Left colon (tissue), 2 donors: ENCODE measurements around the gene GPR26. TPM values are rescaled to one million over a fixed set of nuclear protein-coding genes. Genes with fewer than 3 reads are reported as not detected.

Source experiments
- ATAC-seq: fragments of 200-7000 bp; cut with Tn5 transposase; one replicate; pipeline ENCODE4 v1.9.1; 2020; ENCODE audit warnings: mild to moderate bottlenecking, moderate library complexity
- DNase-seq, 2 donors: peaks; one replicate each; pipeline ENCODE4 v3.0.0-alpha.2; 2020
- intact Hi-C, 2 donors: fragments of 100-400 bp; cut with DNase I in 1 of 2; cut with micrococcal nuclease in 1 of 2; formaldehyde crosslinking; loops; one replicate each; pipeline versions ENCODE4 v1.11.2 to v1.14.0; 2022; cut with DNase I, micrococcal nuclease
- total RNA-seq, 2 donors: library from RNA; stranded (reverse); fragmentation: NEBNext Ultra II Directional; extraction: Animal tissue kit (Norgen Biotek cat#: 25700); gene quantifications; one replicate each; pipeline ENCODE4 v1.2.1, GENCODE V29; 2021
- donor health status: DM: no; HTN: no; CAD: no.
- donor health status: DM: yes; HTN: yes; CAD: no.

Gene GPR26
- total RNA-seq, 2 donors from 2014 or later, result not detected

DNA sequence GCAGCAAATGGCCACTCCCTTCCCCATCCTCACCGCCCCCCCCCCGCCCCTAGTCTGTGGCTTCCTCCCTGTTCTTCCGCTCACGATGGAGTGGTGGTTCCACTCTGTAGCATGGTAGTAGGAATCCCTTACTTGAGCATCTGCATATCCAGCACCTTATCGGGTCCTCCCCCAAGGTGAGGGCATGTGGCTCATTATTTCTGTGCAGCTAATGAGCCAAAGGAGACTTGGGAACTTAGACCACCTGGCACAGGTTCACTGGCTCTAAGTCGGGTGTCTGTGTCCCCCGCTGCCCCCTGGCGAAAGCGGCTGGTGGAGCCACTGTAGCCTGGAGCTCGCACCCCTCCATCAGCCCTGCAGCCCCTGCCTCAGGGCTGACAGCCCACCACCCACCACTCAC lies 22.8 kb upstream of the GPR26 start:
- DNase-seq, result no peak
- intact Hi-C loops, result no loop called here
- ATAC-seq, result no peak

DNA sequence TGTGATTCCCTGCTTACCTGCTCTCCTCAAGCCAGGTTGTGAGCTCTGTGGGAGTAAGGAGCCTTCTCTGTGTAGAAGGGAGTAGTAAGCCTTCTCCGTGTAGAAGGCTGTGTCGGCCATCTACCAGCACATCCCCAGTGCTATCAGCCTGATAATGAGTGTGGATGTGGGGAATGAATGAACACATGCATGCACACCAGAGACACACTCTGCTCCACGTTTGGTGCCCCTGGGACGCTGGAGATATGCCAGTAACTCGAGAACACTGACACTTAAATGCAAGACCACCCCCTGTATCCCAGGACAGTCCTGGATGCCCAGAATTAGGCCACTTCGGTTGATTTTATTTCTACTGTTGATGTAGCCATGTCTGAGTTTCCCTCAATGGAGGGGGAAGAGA lies 21.1 kb upstream of the GPR26 start:
- intact Hi-C loops, result no loop called here
- no peak for ATAC-seq
- no peak for DNase-seq

DNA sequence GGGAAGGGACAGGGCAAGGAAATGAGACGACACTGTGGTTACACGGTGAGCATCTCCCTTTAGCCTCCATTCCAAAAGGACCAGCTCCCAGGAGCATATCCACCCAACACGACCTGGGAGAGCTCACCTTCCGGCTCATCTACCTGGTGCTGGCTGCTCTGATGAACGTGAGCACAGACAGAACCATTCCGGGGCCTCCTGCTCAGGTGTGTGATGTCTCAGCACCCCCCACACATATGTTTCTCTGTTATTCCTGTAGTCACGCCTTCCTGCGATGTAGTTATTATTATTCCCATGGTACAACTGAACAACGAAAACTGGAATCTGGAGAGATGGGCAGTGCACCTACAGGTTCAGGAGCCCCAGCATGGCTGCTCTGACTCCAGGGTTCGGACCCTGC lies 20.5 kb upstream of the GPR26 start:
- ATAC-seq (no peak), DNase-seq (no peak)
- intact Hi-C loops, result no loop called here

DNA sequence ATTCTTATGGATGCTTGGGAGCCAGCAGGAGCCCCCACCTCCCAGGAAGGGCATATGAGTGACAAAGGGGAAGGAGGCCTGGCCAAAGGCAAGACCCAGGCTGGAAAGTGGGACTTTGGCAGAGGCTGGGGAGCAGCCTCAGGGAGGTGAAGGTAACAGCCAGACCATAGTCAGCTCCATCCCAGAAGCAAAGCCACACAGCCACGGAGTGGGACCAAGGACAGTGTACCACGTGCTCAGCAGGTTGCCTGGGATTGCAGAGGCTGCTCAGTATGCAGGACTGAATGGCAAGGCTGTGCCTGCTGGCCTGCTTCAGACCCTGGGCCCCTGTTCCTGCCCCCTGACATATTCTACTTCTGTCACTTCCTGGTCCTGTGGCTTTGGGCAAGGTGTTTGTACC lies 17.6 kb upstream of the GPR26 start:
- intact Hi-C loops, result no loop called here
- ATAC-seq (no peak), DNase-seq (no peak)

DNA sequence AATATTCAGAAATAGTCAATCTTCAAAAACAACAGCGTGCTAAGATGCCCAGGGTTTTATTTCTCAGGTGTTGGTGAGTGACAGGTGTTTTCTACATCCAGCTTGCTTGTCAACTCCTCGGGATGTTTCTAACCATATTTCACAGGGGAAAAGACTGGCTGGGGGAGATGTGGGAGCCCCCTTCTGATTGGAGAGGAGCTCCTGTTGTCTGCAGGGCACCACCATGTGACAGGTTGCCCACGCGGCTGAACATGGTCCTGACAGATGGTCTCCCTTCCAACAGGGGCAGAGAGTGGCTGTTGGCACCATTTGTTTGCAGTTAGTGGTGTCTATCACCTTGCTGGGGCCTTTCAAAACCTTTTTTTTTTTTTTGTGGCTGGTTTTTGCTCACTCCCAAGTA lies 16.5 kb upstream of the GPR26 start:
- DNase-seq (no peak), ATAC-seq (no peak)
- intact Hi-C loops, result no loop called here

DNA sequence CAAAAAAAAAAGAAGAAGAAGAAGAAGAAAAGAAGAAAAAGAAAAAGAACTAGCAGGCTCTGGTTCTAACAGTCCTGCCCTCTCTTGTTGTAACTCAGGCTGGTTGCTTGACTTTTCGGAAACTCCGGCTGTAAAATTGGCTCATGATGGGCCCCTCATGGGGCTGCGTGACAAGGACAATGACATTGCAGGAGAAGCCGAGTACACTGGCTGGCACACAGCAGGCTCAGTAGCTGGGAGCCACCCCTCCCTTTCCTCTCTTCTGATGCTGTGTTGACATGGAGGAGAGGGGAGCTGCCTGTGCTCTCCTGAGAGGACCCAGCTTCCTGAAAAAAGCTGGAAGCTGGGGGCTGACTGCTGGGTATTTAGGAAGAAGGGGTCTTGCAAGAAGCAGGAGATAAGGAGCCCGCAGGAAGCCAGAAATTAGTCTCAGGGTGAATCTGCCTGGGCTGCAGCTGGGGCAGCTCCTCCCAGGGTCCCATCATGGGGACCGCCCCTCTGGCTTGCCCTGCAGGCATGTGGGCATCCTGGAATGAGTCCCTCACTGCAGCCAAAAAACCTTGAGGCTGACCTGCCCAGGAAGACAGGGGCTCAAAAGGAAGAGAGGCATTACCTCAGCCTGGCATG lies 14.6 kb upstream of the GPR26 start:
- DNase-seq, result no peak
- ATAC-seq, result no peak
- intact Hi-C loops, result no loop called here

DNA sequence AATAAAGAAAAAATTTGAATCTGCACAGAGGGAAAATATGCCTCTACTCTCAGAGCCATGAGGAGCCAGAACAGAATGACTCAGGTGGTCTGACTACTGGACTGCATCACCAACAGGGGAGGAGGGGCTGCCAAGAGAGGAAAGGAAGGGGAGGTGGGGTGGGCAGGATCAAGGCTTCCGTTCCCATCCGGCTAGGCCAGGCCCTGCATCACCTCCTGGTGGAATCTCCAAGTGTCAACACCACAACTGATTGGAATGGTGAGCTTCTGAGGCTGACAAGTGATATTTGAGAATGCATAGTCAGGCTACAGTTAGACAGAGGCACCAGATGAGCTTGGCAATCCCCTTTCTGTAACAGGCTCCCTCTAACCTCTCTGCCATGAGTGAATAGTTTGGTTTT lies 10.4 kb upstream of the GPR26 start:
- DNase-seq (no peak), ATAC-seq (no peak)
- intact Hi-C loops, result no loop called here

DNA sequence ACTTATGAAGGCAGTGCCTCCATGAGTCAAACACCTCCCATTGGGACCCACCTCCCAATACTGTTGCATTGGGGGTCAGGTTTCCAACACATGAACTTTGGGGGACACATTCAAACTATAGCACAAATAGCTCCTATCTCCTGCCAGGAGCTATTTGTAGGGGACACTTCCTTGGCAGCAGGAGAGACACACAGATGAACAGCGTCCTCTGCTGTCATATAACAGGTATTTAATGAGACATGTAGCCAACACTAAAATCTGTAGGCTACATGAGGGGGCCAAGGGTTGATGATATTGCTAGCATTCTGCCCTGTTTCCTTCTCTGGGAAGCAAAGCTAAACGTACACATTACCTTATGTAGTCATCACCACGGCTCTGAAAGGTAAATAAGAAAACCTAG lies 2.6 kb upstream of the GPR26 start:
- intact Hi-C loops, result no loop called here
- no peak for DNase-seq
- ATAC-seq, result no peak

DNA sequence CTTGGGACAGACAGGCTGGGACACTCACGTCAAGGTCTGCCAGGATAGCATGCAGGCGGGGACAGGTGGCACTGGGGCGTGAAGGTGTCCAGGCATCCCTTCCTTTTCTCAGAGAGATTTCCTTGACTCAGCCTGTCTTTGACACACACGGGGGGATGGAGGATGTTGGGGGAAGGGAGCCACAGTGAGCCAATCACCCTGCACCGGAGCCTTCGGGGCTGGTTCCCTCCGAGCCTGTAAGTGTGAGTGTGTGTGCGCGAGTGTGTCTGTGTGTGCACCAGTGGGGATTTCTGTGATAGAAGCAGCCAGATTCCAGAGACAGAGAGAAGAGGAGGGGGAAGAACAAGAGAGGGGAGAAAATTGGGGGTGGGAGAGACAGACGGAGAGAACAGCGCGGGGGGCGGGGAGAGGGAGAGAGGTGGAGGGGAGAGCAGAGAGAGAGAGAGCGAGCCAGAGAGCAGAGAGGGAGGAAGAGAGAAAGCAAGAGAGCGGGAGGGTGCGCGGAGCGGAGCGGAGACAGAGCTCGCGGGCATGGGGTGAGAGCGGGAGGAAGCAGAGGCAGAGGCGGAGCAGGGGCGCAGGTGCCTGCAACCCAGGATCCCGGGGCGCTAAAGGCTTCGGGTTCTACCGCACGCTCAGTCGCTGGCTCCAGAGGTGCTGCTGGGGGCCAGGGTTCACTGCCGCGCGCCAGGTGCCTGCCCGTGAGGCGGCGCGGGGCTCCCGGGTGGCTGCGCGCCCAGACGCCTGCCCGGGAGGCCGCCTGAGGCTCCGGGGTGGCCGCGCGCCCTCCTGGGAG lies 466 bp upstream of the GPR26 start:
- no peak for ATAC-seq
- intact Hi-C loops, result no loop called here

DNA sequence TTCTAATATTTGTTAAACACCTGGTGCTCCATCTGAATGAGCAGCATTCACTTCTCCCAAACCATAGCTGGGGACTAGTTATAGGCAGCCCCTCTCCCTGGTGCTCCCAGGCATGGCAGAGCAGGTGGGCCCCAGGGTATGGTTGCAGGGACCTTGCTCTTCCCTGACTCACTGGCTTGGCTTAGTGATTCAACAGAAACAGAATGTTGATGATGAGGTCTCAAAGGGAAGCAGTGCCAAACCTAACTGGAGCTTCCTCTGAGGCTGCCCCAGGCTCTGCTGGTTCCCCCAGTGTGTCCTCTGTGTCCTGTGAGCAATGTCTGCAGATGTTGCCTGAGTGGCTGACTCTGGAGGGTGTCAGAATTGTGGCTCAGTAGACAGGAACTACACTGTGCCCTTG lies 3.7 kb downstream of the GPR26 start:
- DNase-seq (no peak), ATAC-seq (no peak)
- intact Hi-C loops, result no loop called here

More for the DNA sequence above, 466 bp upstream of the GPR26 start:
- no peak for DNase-seq

DNA sequence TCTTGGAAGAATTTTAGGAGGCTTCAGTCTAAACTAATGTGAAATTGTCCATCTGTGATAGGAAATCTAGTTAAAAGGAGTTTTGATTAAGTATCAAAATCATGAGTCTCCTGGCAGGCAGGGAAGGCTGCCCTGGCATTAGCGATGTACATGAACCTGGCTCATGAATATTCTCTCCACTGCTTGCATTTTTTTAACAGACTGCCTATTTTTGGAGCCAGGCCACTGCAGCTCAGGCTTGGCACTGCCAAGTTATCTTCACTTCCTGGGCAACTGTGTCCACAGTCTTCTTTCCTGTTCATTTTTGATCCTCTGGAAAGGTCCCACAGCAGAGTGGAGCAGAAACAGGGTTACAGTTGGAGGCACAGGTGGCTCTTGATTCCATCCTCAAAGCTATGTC lies 7.0 kb downstream of the GPR26 start:
- no peak for DNase-seq
- intact Hi-C loops, result no loop called here
- no peak for ATAC-seq

DNA sequence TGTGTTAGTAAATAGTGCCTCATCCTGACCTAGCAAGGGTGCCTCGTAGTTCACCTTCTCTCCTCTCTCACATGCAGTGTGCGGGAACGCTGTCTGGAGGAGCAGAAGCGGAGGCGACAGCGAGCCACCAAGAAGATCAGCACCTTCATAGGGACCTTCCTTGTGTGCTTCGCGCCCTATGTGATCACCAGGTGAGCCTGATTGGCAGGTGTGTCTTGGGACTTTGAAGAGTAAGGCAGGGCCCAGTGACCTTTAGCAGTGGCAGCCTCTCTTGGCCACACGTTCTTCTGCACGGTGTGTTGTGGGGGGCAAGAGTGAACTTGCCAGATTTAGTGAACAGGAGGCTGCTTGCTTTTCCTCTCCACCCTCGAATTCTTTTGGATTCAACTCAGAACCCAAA lies 8.6 kb downstream of the GPR26 start:
- DNase-seq, result no peak
- intact Hi-C loops, result no loop called here
- no peak for ATAC-seq

DNA sequence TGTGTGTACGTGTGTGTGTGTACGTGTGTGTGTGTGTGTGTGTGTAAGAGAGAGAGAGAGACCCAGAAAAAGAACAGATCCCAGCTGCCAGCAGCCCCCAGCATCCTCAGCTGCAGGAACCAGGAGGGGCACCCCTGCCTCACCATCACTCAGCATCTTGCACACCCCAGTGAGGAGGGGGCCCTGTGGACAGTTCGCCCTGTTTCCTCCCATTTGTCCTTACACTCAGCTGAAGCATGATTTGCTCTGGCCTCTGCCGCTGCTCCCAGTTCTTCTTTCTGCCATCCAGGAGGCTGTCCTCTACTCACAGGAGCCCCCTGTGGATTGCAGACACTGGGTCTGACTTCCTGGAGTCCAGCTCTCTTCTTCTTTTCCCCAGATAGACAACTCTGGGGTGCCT lies 9.7 kb downstream of the GPR26 start:
- DNase-seq (no peak), ATAC-seq (no peak)
- intact Hi-C loops, result no loop called here

DNA sequence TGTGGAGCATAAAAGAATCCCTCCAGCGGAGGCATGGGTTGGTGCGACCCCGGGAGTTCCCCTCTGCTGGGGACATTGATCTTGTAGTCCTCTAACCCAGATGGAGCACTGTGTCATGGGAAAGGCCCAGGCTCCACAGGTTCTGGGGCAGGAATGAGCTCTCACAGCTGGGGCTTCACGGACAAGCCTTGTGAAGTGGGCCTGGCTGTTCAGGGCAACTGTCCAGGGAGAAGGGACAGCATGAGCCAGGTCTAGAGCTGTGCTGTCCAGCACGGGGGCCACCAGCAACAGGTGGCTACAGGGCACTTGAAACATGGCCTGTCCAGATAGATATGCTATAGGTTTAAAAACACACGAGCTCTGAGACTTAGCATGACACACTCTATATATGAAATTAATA lies 11.4 kb downstream of the GPR26 start:
- intact Hi-C loops, result no loop called here
- ATAC-seq, result no peak
- no peak for DNase-seq

DNA sequence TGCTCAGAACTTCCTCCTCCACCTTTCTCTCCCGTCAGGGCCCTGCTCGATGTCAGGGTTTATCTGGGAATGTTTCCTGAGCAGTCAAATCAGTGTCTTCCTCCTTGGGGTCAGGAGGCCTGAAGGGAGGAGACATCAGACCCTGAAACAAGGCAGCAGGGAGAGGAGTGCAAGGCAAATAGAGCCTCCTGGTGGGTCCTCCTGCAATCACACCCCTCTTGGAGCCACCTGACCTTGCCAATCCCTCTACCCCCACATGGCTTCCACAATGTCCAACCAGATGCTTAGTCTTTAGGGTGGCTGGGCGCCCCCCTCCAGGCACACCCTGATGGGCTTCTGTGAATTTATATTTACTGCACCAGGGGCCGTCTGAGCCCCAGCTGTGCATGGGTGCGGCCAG lies 12.2 kb downstream of the GPR26 start:
- ATAC-seq (no peak), DNase-seq (no peak)
- intact Hi-C loops, result no loop called here

DNA sequence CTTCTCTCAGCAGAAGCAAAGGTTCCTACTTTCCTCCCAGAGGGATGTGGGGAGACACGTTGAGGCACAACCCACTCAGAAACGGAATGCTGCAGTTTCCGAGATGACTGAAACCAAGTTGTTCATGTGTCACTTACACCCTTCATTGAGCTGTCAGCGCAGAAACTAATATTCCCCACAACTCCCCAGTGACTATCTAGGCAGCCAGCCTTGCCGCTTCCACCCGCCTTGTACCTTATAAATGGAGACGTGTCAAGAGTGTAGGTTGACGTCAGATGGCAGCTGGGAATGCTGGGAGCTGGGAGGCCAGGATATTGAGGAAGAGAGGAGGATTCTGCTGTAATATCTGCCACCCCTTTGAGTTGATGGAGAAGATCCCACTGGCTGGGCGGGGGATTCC lies 15.1 kb downstream of the GPR26 start:
- DNase-seq (no peak), ATAC-seq (no peak)
- intact Hi-C loops, result no loop called here

DNA sequence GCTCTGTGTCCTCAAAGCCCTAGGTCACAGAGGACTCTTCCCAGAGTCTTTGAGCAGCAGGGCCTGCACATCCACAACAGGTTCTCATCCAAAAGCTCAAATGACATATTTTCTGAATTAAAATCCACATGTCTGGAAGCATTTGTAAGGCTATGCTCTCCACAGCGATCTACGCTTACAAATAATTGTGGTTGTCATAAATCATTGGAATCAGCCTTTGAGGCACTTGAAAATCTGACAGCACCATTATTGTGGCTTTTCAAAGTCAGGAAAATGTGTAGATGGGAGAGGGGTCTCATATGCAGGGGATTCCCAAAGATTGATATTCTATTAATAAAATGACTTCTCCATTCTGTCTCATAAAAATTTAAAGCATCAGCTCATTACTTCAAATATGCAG lies 16.3 kb downstream of the GPR26 start:
- intact Hi-C loops, result no loop called here
- DNase-seq, result no peak
- ATAC-seq, result no peak

DNA sequence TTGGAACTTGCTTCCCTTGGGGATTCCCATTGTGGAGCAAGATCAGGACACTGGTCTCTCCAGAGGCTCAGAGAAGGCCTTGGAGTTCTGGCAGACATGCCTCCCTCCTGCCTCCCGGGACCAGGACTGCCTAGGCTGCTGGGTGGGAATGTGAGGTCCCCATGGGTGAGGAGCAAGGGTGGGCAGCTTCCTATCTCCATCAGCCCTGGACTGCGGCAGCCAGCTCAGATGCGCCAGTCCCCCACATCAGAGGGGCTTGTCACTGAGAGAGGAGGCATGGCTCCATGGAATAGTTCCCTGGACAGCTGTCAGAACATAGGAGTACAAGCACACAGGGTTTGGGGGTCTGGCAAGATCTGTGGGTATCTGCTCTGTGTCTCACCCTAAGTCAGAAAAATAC lies 17.3 kb downstream of the GPR26 start:
- ATAC-seq (no peak), DNase-seq (no peak)
- intact Hi-C loops, result no loop called here

DNA sequence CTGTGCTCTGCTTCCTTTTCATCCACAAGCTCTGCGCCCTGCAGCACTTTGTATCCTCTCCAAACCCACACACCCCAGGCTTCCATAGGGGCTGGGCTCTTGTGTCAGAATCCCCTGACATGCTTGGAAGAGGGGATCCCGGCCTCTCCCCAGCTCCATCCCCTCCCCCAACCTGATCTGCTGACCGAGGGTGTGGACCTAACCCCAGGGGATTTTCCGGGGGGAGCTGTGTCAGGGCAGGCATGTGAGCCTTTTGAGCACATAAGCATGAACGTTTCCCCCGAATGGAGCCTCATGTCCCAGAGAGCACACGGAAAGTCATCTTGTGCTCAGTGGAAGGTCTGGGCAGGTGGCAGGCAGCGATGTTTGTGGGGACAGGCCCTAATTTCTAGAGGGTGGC lies 17.7 kb downstream of the GPR26 start:
- DNase-seq (no peak), ATAC-seq (no peak)
- intact Hi-C loops, result no loop called here

DNA sequence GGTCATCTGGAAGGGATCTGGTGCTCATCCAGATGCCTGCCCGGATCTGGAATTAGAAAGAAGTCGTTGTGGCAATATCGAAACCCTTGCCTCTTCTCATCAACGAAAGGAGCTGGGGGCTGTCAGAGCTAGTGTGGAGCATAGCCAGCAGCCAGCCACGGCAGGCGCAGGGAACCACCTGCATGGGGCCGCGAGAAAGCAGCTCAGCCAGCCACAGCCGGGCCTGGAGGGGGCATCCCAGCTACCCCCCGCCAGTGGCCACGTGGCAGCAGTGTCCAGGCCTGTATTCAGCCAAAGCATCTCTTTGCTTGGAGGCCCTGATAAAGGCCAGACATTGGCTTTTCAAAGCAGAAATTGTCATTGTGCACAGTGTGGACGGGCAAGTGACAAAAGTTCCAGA lies 19.1 kb downstream of the GPR26 start:
- DNase-seq (no peak), ATAC-seq (no peak)
- intact Hi-C loops, result no loop called here

DNA sequence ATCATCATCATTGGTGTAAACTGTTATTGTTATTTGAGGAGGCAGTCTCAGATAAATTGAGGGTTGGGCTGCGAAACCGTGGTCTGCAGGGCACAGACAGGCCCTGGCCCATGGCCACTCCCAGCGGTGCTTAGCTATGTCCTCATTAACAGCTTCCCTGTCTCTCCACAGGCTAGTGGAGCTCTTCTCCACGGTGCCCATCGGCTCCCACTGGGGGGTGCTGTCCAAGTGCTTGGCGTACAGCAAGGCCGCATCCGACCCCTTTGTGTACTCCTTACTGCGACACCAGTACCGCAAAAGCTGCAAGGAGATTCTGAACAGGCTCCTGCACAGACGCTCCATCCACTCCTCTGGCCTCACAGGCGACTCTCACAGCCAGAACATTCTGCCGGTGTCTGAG lies 21.6 kb downstream of the GPR26 start:
- ATAC-seq (no peak), DNase-seq (no peak)
- intact Hi-C loops, result no loop called here
